HepG2 (cell line): Measurements from ENCODE around the gene COX6A2. TPM values are rescaled to one million over a fixed set of nuclear protein-coding genes. Genes with fewer than 3 reads are reported as not detected.
A peak's percentile ranks its signal among the peaks of the same experiment; 100 is the strongest.

Source experiments
- MTF1 ChIP-seq: sonication (generic); formaldehyde crosslinking; IDR thresholded peaks from 2 replicates; pipeline ENCODE4 v1.5.0; 2020; ENCODE audit warnings: missing genetic modification reagents
- NFE2 ChIP-seq: sonication (generic); formaldehyde crosslinking; IDR thresholded peaks from 2 replicates; pipeline ENCODE4 v1.4.0; 2020; ENCODE audit warnings: missing genetic modification reagents
- PHF5A ChIP-seq: IDR thresholded peaks from one replicate; pipeline ENCODE4 v1.6.1; 2018; ENCODE audit warnings: low read depth, missing genetic modification reagents; ENCODE audit not compliant: unreplicated experiment
- PHF8 ChIP-seq: sonication (generic); formaldehyde crosslinking; IDR thresholded peaks from 2 replicates; pipeline ENCODE4 v1.5.0; 2020; ENCODE audit warnings: missing genetic modification reagents
- PLSCR1 ChIP-seq: sonication (generic); formaldehyde crosslinking; IDR thresholded peaks from 2 replicates; pipeline ENCODE4 v1.5.0; 2020; ENCODE audit warnings: missing genetic modification reagents, mild to moderate bottlenecking, borderline replicate concordance
- SKI ChIP-seq: fragments of 450-650 bp; IDR thresholded peaks from one replicate; pipeline ENCODE4 v1.6.1; 2018; ENCODE audit warnings: mild to moderate bottlenecking; ENCODE audit not compliant: partially characterized antibody
- SNAPC4 ChIP-seq: sonication (generic); formaldehyde crosslinking; IDR thresholded peaks from 2 replicates; pipeline ENCODE4 v1.4.0; 2020; ENCODE audit warnings: mild to moderate bottlenecking, missing genetic modification reagents
- XRCC5 ChIP-seq: fragments of 200-400 bp; formaldehyde crosslinking; optimal IDR thresholded peaks from 2 replicates; pipeline ENCODE3; 2017; ENCODE audit warnings: mild to moderate bottlenecking, low read length
- ZNF205 ChIP-seq: IDR thresholded peaks from 2 replicates; pipeline ENCODE4 v1.6.1; 2018; ENCODE audit warnings: missing biosample characterization, missing genetic modification reagents
- ZNF224 ChIP-seq: sonication (generic); formaldehyde crosslinking; IDR thresholded peaks from 2 replicates; pipeline ENCODE4 v1.5.0; 2020; ENCODE audit warnings: mild to moderate bottlenecking, missing genetic modification reagents
- ZNF350 ChIP-seq: sonication (generic); formaldehyde crosslinking; IDR thresholded peaks from 2 replicates; pipeline ENCODE4 v1.4.0; 2020; ENCODE audit warnings: mild to moderate bottlenecking, low read depth, missing genetic modification reagents, borderline replicate concordance
- ZNF382 ChIP-seq: sonication (generic); formaldehyde crosslinking; IDR thresholded peaks from 2 replicates; pipeline ENCODE4 v1.5.0; 2020; ENCODE audit warnings: missing genetic modification reagents, mild to moderate bottlenecking, borderline replicate concordance
- ZNF503 ChIP-seq: sonication (generic); formaldehyde crosslinking; IDR thresholded peaks from 2 replicates; pipeline ENCODE4 v1.4.0; 2020; ENCODE audit warnings: missing genetic modification reagents
- ZNF510 ChIP-seq: sonication (generic); formaldehyde crosslinking; IDR thresholded peaks from 2 replicates; pipeline ENCODE4 v1.4.0; 2020; ENCODE audit warnings: low read depth, mild to moderate bottlenecking, missing genetic modification reagents
- ZNF513 ChIP-seq: sonication (generic); formaldehyde crosslinking; conservative IDR thresholded peaks from 2 replicates; pipeline ENCODE4 v1.5.0; 2020; ENCODE audit warnings: missing genetic modification reagents
- ZNF770 ChIP-seq: sonication (generic); formaldehyde crosslinking; IDR thresholded peaks from 2 replicates; pipeline ENCODE4 v1.5.0; 2020; ENCODE audit warnings: mild to moderate bottlenecking, missing genetic modification reagents
- ZNF83 ChIP-seq: sonication (generic); formaldehyde crosslinking; IDR thresholded peaks from 2 replicates; pipeline ENCODE4 v1.4.0; 2020; ENCODE audit warnings: missing genetic modification reagents, mild to moderate bottlenecking, borderline replicate concordance
- polyA plus RNA-seq, 8 experiments: library from polyadenylated mRNA; depleted of rRNA in 3 of 8; stranded (reverse) in 7 of 8; unstranded in 1 of 8; fragments of >200 nt; fragmentation: Illumina TruSeq in 4 of 8; extraction: Trizol in 4 of 8; gene quantifications; 2 replicates each; pipeline versions ENCODE4 v1.2.1 to v1.2.3, GENCODE V29; 2011 to 2016; ENCODE audit warnings: low read depth in 4 of 8, missing spikeins in 1 of 8, mixed read lengths in 1 of 8; ENCODE audit not compliant: insufficient read depth in 1 of 8
- total RNA-seq, 5 experiments: library from RNA; depleted of rRNA; stranded (reverse); fragments of >200 nt; fragmentation: Illumina TruSeq; extraction: Trizol; gene quantifications; 2 replicates each; pipeline ENCODE4 v1.2.3, GENCODE V29; 2016; ENCODE audit warnings: low read depth in 1 of 5

The COX6A2 gene
- total and polyA plus RNA-seq, 2 of the 13 experiments (the other 11 are each of a cell fraction or from before 2014, with no cell fraction given): not detected

- peak; percentile 58; the same call in 1 of the 2 replicates for TF ChIP-seq ZNF770
- no peak for TF ChIP-seq ZNF382 (CRISPR knock-in tag)
- TF ChIP-seq ZNF350: 0 out of 2 replicates have a peak, but pooled peaks have one; percentile 82
- TF ChIP-seq ZNF503 (CRISPR knock-in tag): peak; percentile 89
- TF ChIP-seq PLSCR1: no peak; the same call in 1 of the 2 replicates
- peak; percentile 43 for TF ChIP-seq PHF5A
- TF ChIP-seq ZNF224: peak; percentile 10
- TF ChIP-seq ZNF510 (CRISPR knock-in tag): peak; percentile 80; the same call in 1 of the 2 replicates
- TF ChIP-seq PHF8: peak; percentile 86
- peak; percentile 62 for TF ChIP-seq SKI
- peak; percentile 82 for TF ChIP-seq ZNF205 (CRISPR knock-in tag)
- peak; percentile 86 for TF ChIP-seq XRCC5
- TF ChIP-seq MTF1 (CRISPR knock-in tag): peak; percentile 99
- TF ChIP-seq ZNF513 (CRISPR knock-in tag): no peak; the same call in 1 of the 2 replicates
- TF ChIP-seq SNAPC4: peak; percentile 81
- no peak for TF ChIP-seq NFE2
- peak; percentile 31; the same call in 1 of the 2 replicates for TF ChIP-seq ZNF83 (CRISPR knock-in tag)
These were observed 30.9 kb upstream of the COX6A2 start, which contains the start of gene ARMC5 (continued) for GRCh38 chr16:31458844-31459686.
